GM19025 (cell line): ENCODE results near the gene LRFN2.

Experiments used
- ATAC-seq: cut with Tn5 transposase; IDR thresholded peaks from one replicate; pipeline ENCODE4 v1.9.1; 2021; ENCODE audit warnings: mild to moderate bottlenecking, low read depth, moderate library complexity; ENCODE audit not compliant: unreplicated experiment

The LRFN2 gene

GRCh38 chr6:40587240-40588069 lies at the start of gene LRFN2:
LRFN2 (minus strand) TSS chr6:40587364.
- ATAC-seq = peak; percentile 73

- ATAC-seq = no peak
These were observed 47.3 kb upstream of the LRFN2 start for GRCh38 chr6:40634429-40634828.

- ATAC-seq = no peak
These were observed 44.6 kb upstream of the LRFN2 start for GRCh38 chr6:40631744-40632143.

GRCh38 chr6:40630488-40630887 lies 43.3 kb upstream of the LRFN2 start:
- ATAC-seq = no peak

GRCh38 chr6:40630051-40630450 lies 42.9 kb upstream of the LRFN2 start:
- ATAC-seq = no peak

- ATAC-seq = no peak
These were observed 42.3 kb upstream of the LRFN2 start for GRCh38 chr6:40629463-40629862.

GRCh38 chr6:40627316-40627715 lies 40.2 kb upstream of the LRFN2 start:
- no peak for ATAC-seq

- ATAC-seq = no peak
These were observed 39.7 kb upstream of the LRFN2 start for GRCh38 chr6:40626886-40627285.

GRCh38 chr6:40623932-40624331 lies 36.8 kb upstream of the LRFN2 start:
- no peak for ATAC-seq

GRCh38 chr6:40623178-40623577 lies 36.0 kb upstream of the LRFN2 start:
- no peak for ATAC-seq

GRCh38 chr6:40620574-40621240 lies 33.5 kb upstream of the LRFN2 start:
- ATAC-seq = no peak

- ATAC-seq = no peak
These were observed 27.5 kb upstream of the LRFN2 start for GRCh38 chr6:40614671-40615070.

- no peak for ATAC-seq
These were observed 24.7 kb upstream of the LRFN2 start for GRCh38 chr6:40611912-40612311.

GRCh38 chr6:40611434-40611833 lies 24.3 kb upstream of the LRFN2 start:
- ATAC-seq = no peak

GRCh38 chr6:40610229-40610628 lies 23.1 kb upstream of the LRFN2 start:
- no peak for ATAC-seq

GRCh38 chr6:40606981-40607380 lies 19.8 kb upstream of the LRFN2 start:
- ATAC-seq = no peak

GRCh38 chr6:40606526-40606925 lies 19.4 kb upstream of the LRFN2 start:
- no peak for ATAC-seq

GRCh38 chr6:40604082-40604481 lies 16.9 kb upstream of the LRFN2 start:
- ATAC-seq = no peak

- ATAC-seq = no peak
These were observed 12.4 kb upstream of the LRFN2 start for GRCh38 chr6:40599555-40599954.

GRCh38 chr6:40598516-40598915 lies 11.4 kb upstream of the LRFN2 start:
- no peak for ATAC-seq

GRCh38 chr6:40597301-40597700 lies 10.1 kb upstream of the LRFN2 start:
- no peak for ATAC-seq

- ATAC-seq = no peak
These were observed 1.3 kb upstream of the LRFN2 start for GRCh38 chr6:40588480-40588879.
